Activated T-cell treated with anti-CD3 and anti-CD28 coated beads, Interleukin-2, amount 50 U/mL, for 4 hours (primary cell): ENCODE measurements around the gene ALOXE3. TPM values are rescaled to one million over a fixed set of nuclear protein-coding genes. Genes with fewer than 3 reads are reported as not detected.

Experiments used
- ATAC-seq, 2 donors: fragments of 200-7000 bp; cut with Tn5 transposase; one replicate each; pipeline ENCODE4 v1.10.0; 2021
- DNase-seq: peaks from one replicate; pipeline ENCODE4 v3.0.0-alpha.2; 2020
- H3K27me3 Mint-ChIP-seq: one replicate; pipeline ENCODE4 v1.8.0; 2021; ENCODE audit warnings: low read depth, mixed read lengths
- H3K36me3 Mint-ChIP-seq: one replicate; pipeline ENCODE4 v1.8.0; 2022; ENCODE audit warnings: mixed read lengths; ENCODE audit not compliant: insufficient read depth
- H3K4me1 Mint-ChIP-seq: one replicate; pipeline ENCODE4 v1.8.0; 2021; ENCODE audit warnings: low read depth, mixed read lengths
- H3K4me3 Mint-ChIP-seq: one replicate; pipeline ENCODE4 v1.8.0; 2021; ENCODE audit warnings: mild to moderate bottlenecking, moderate library complexity, mixed read lengths
- H3K9me3 Mint-ChIP-seq: one replicate; pipeline ENCODE4 v1.8.0; 2021; ENCODE audit warnings: mixed read lengths
- total RNA-seq, 3 donors: library from RNA; stranded (reverse); gene quantifications; one replicate each; pipeline ENCODE4 v1.2.1, GENCODE V29; 2021

Gene ALOXE3
- total RNA-seq, 3 donors from 2014 or later = not detected

GRCh38 chr17:8158267-8159031, 40.1 kb upstream of the ALOXE3 start:
- Mint-ChIP-seq H3K27me3 (no peaks in the 10 kb centered on the region), H3K4me3 (peak overlapping the region; percentile 68), H3K4me1 (peaks cover 39% of the 10 kb centered on the region), H3K9me3 (no peaks in the 10 kb centered on the region), H3K36me3 (peaks cover 21% of the 10 kb centered on the region)
- ATAC-seq = no peak
- peak; percentile 83 for DNase-seq

GRCh38 chr17:8156246-8156992, 38.1 kb upstream of the ALOXE3 start:
- peak; percentile 100 for DNase-seq
- H3K9me3 Mint-ChIP-seq = no peaks in the 10 kb centered on the region
- peaks cover 36% of the 10 kb centered on the region for H3K4me1 Mint-ChIP-seq
- H3K4me3 Mint-ChIP-seq = no peak overlapping the region
- peak; percentile 78 to 79 for ATAC-seq
- peaks cover 17% of the 10 kb centered on the region for H3K36me3 Mint-ChIP-seq
- no peaks in the 10 kb centered on the region for H3K27me3 Mint-ChIP-seq

- Mint-ChIP-seq H3K4me1 (peaks cover 33% of the 10 kb centered on the region), H3K36me3 (peaks cover 13% of the 10 kb centered on the region), H3K9me3 (no peaks in the 10 kb centered on the region), H3K27me3 (no peaks in the 10 kb centered on the region), H3K4me3 (no peak overlapping the region)
- DNase-seq (no peak), ATAC-seq (no peak)
Observed at GRCh38 chr17:8155996-8156245, 37.6 kb upstream of the ALOXE3 start.

- DNase-seq = no peak
- H3K27me3 Mint-ChIP-seq = no peaks in the 10 kb centered on the region
- H3K36me3 Mint-ChIP-seq = peaks cover 9% of the 10 kb centered on the region
- peaks cover 34% of the 10 kb centered on the region for H3K4me1 Mint-ChIP-seq
- ATAC-seq = no peak
- H3K4me3 Mint-ChIP-seq = no peak overlapping the region
- H3K9me3 Mint-ChIP-seq = no peaks in the 10 kb centered on the region
Observed at GRCh38 chr17:8155231-8155995, 37.1 kb upstream of the ALOXE3 start.

- peaks cover 8% of the 10 kb centered on the region for H3K36me3 Mint-ChIP-seq
- peaks cover 31% of the 10 kb centered on the region for H3K4me1 Mint-ChIP-seq
Observed at GRCh38 chr17:8154608-8155155, 36.4 kb upstream of the ALOXE3 start.

GRCh38 chr17:8153957-8154607, 35.8 kb upstream of the ALOXE3 start:
- DNase-seq = peak; percentile 84
- no peak overlapping the region for H3K4me3 Mint-ChIP-seq
- no peaks in the 10 kb centered on the region for H3K27me3 Mint-ChIP-seq
- no peaks in the 10 kb centered on the region for H3K9me3 Mint-ChIP-seq
- ATAC-seq = no peak
- peaks cover 29% of the 10 kb centered on the region for H3K4me1 Mint-ChIP-seq
- H3K36me3 Mint-ChIP-seq = peaks cover 11% of the 10 kb centered on the region

More at GRCh38 chr17:8154608-8155155, 36.4 kb upstream of the ALOXE3 start:
- Mint-ChIP-seq H3K9me3 (no peaks in the 10 kb centered on the region), H3K27me3 (no peaks in the 10 kb centered on the region), H3K4me3 (no peak overlapping the region)
- DNase-seq = no peak
- no peak for ATAC-seq

GRCh38 chr17:8153525-8153956, 35.2 kb upstream of the ALOXE3 start:
- peaks cover 24% of the 10 kb centered on the region for H3K4me1 Mint-ChIP-seq
- no peak for ATAC-seq

GRCh38 chr17:8153031-8153451, 34.7 kb upstream of the ALOXE3 start:
- Mint-ChIP-seq H3K27me3 (no peaks in the 10 kb centered on the region), H3K4me1 (peaks cover 21% of the 10 kb centered on the region), H3K4me3 (no peak overlapping the region), H3K9me3 (no peaks in the 10 kb centered on the region), H3K36me3 (peaks cover 8% of the 10 kb centered on the region)
- ATAC-seq = no peak
- no peak for DNase-seq

More at GRCh38 chr17:8153525-8153956, 35.2 kb upstream of the ALOXE3 start:
- Mint-ChIP-seq H3K4me3 (no peak overlapping the region), H3K27me3 (no peaks in the 10 kb centered on the region), H3K36me3 (peaks cover 8% of the 10 kb centered on the region), H3K9me3 (no peaks in the 10 kb centered on the region)
- DNase-seq = peak; percentile 57

GRCh38 chr17:8152112-8152775, 33.9 kb upstream of the ALOXE3 start, which contains the start of gene PER1:
Gene PER1, minus strand, starts transcription at chr17:8152404. Its CDS starts 1,698 bp downstream, at chr17:8150706.
- peak; percentile 86 for DNase-seq
- Mint-ChIP-seq H3K9me3 (no peaks in the 10 kb centered on the region), H3K36me3 (peaks cover 12% of the 10 kb centered on the region), H3K4me1 (peaks cover 21% of the 10 kb centered on the region), H3K27me3 (no peaks in the 10 kb centered on the region), H3K4me3 (no peak within 1 kb of the TSS)
- ATAC-seq = peak; percentile 15 to 19

- no peak overlapping the region for H3K4me3 Mint-ChIP-seq
- no peaks in the 10 kb centered on the region for H3K27me3 Mint-ChIP-seq
- ATAC-seq = no peak
- DNase-seq = no peak
- peaks cover 16% of the 10 kb centered on the region for H3K36me3 Mint-ChIP-seq
- no peaks in the 10 kb centered on the region for H3K9me3 Mint-ChIP-seq
- peaks cover 21% of the 10 kb centered on the region for H3K4me1 Mint-ChIP-seq
Observed at GRCh38 chr17:8151641-8152111, 33.4 kb upstream of the ALOXE3 start.

GRCh38 chr17:8151120-8151640, 32.9 kb upstream of the ALOXE3 start:
- no peaks in the 10 kb centered on the region for H3K9me3 Mint-ChIP-seq
- DNase-seq (peak; percentile 89), ATAC-seq (peak; percentile 52 to 53)
- peaks cover 19% of the 10 kb centered on the region for H3K36me3 Mint-ChIP-seq
- H3K27me3 Mint-ChIP-seq = no peaks in the 10 kb centered on the region
- peaks cover 21% of the 10 kb centered on the region for H3K4me1 Mint-ChIP-seq
- no peak overlapping the region for H3K4me3 Mint-ChIP-seq

- ATAC-seq (no peak), DNase-seq (no peak)
- Mint-ChIP-seq H3K9me3 (no peaks in the 10 kb centered on the region), H3K4me3 (peak overlapping the region; percentile 13), H3K27me3 (no peaks in the 10 kb centered on the region), H3K4me1 (peaks cover 21% of the 10 kb centered on the region), H3K36me3 (peaks cover 22% of the 10 kb centered on the region)
Observed at GRCh38 chr17:8150194-8151119, 32.1 kb upstream of the ALOXE3 start.
